Transverse colon (tissue), 4 donors: ENCODE measurements around the gene FAM171A1. TPM values are rescaled to one million over a fixed set of nuclear protein-coding genes. Genes with fewer than 3 reads are reported as not detected.
"Not testable (repeated sequence)": the region's sequence is repeated elsewhere in the genome, so short reads cannot be mapped to it uniquely, and the experiment has no call there.

Experiments
- DNase-seq: peaks from one replicate; pipeline ENCODE4 v3.0.0-alpha.2; 2019
- H3K27ac ChIP-seq, 4 donors: fragments of 200-600 bp; sonication (generic); 2 replicates each; pipeline ENCODE4 v1.5.1; 2016 to 2018; ENCODE audit warnings: inconsistent platforms in 4 of 4
- H3K27me3 ChIP-seq: fragments of 200-600 bp; sonication (generic); 2 replicates; pipeline ENCODE4 v1.5.1; 2017; ENCODE audit warnings: inconsistent platforms
- H3K36me3 ChIP-seq, 4 donors: fragments of 200-600 bp; sonication (generic); 2 replicates each; pipeline ENCODE4 v1.5.1; 2017 to 2019; ENCODE audit warnings: inconsistent platforms in 4 of 4
- H3K4me1 ChIP-seq, 4 donors: fragments of 200-600 bp; sonication (generic); 2 replicates each; pipeline ENCODE4 v1.5.1; 2017 to 2020; ENCODE audit warnings: inconsistent platforms in 4 of 4
- H3K4me3 ChIP-seq, 4 donors: fragments of 200-600 bp; sonication (generic); 1 replicate in 1 of 4; 2 replicates in 3 of 4; pipeline versions ENCODE4 v1.5.1 to v1.6.1; 2017 to 2019; ENCODE audit warnings: inconsistent platforms in 4 of 4
- H3K9me3 ChIP-seq, 2 donors: fragments of 200-600 bp; sonication (generic); 2 replicates each; pipeline ENCODE4 v1.5.1; 2017 to 2019; ENCODE audit warnings: inconsistent platforms in 2 of 2
- CTCF ChIP-seq, 5 experiments: fragments of 200-600 bp in 3 of 5; fragments of 450-650 bp in 2 of 5; sonication (generic) in 3 of 5; IDR thresholded peaks; 1 replicate in 2 of 5; 2 replicates in 3 of 5; pipeline ENCODE4 v1.5.1; 2016 to 2017; ENCODE audit warnings: antibody characterized with exemption in 5 of 5, inconsistent platforms in 3 of 5, mild to moderate bottlenecking in 2 of 5, moderate library complexity in 1 of 5
- EP300 ChIP-seq: sonication (generic); formaldehyde crosslinking; IDR thresholded peaks from one replicate; pipeline ENCODE4 v1.6.1; 2017; ENCODE audit warnings: antibody characterized with exemption, low read depth
- POLR2A ChIP-seq: fragments of 450-650 bp; IDR thresholded peaks from one replicate; pipeline ENCODE4 v1.6.1; 2016; ENCODE audit warnings: antibody characterized with exemption, mild to moderate bottlenecking, moderate library complexity
- POLR2AphosphoS5 ChIP-seq, 3 donors: sonication (generic); formaldehyde crosslinking; IDR thresholded peaks; one replicate each; pipeline ENCODE4 v1.6.1; 2016; ENCODE audit warnings: antibody characterized with exemption in 3 of 3
- WGBS, 2 donors: methylation state at CpG; one replicate each; pipeline ENCODE4 v1.1.5; 2018; ENCODE audit warnings: low coverage in 1 of 2; 5-methylcytosine and 5-hydroxymethylcytosine counted together
- in situ Hi-C, 4 donors: fragments of 200-750 bp; cut with MboI; loops; one replicate each; pipeline versions ENCODE4 v1.15.0 to v1.15.1; 2017; ENCODE audit warnings: low sequenced_read_pairs in 3 of 4, low pct_ligation_motif_present in 1 of 4, low pct_unique_long_range_greater_than_20kb in 1 of 4
- intact Hi-C: fragments of 100-400 bp; cut with DNase I; formaldehyde crosslinking; loops from one replicate; pipeline ENCODE4 v1.15.1; 2023; ENCODE audit warnings: low total_unique reads
- total RNA-seq, 4 donors: library from RNA; depleted of rRNA; stranded (reverse); fragments of >200 nt; gene quantifications; one replicate each; pipeline ENCODE4 v1.1.0, GENCODE V29; 2016

The FAM171A1 gene
- total RNA-seq, 4 donors from 2014 or later = 29.2 to 42.2 (median 38.2) TPM

GRCh38 chr10:15306735-15307280, 64.3 kb downstream of the FAM171A1 start:
- WGBS, 2 donors = 83% methylated on average over 1 to 8 of the region's 8 CpGs
- in situ Hi-C loops = no loop called here

GRCh38 chr10:15305634-15306033, 65.5 kb downstream of the FAM171A1 start:
- Histone ChIP-seq H3K4me1 (peaks cover 0 to 7% (median 0%) of the 10 kb centered on the region in 4 donors), H3K4me3 (no peak overlapping the region), H3K27ac (no peak overlapping the region), H3K27me3 (no peaks in the 10 kb centered on the region), H3K36me3 (no peaks in the 10 kb centered on the region), H3K9me3 (no peaks in the 10 kb centered on the region)
- TF ChIP-seq POLR2AphosphoS5 (IDR thresholded peaks at IDR 0.05) = no peak
- no peak for TF ChIP-seq CTCF (IDR thresholded peaks at IDR 0.05)
- TF ChIP-seq POLR2A = no peak
- TF ChIP-seq EP300 = no peak
- WGBS, 2 donors = 81% methylated on average over 6 of the region's 6 CpGs; no CpG with 5 or more reads in 1 of the 2 donors
- intact Hi-C loops = no loop called here
- DNase-seq = no peak
- in situ Hi-C loops = no loop called here

More at GRCh38 chr10:15306735-15307280, 64.3 kb downstream of the FAM171A1 start:
- H3K4me1 ChIP-seq = peaks cover 0 to 15% (median 0%) of the 10 kb centered on the region in 4 donors
- no peak overlapping the region for H3K27ac ChIP-seq
- no peak for DNase-seq
- TF ChIP-seq POLR2AphosphoS5 (IDR thresholded peaks at IDR 0.05) (no peak), POLR2A (no peak), EP300 (no peak), CTCF (IDR thresholded peaks at IDR 0.05) (no peak)
- no peaks in the 10 kb centered on the region for H3K27me3 ChIP-seq
- no peaks in the 10 kb centered on the region for H3K9me3 ChIP-seq
- intact Hi-C loops = no loop called here
- H3K4me3 ChIP-seq = no peak overlapping the region
- H3K36me3 ChIP-seq = no peaks in the 10 kb centered on the region

- no peak for DNase-seq
- Histone ChIP-seq H3K9me3 (no peaks in the 10 kb centered on the region), H3K36me3 (no peaks in the 10 kb centered on the region), H3K4me3 (no peak overlapping the region), H3K27ac (no peak overlapping the region), H3K27me3 (no peaks in the 10 kb centered on the region), H3K4me1 (peaks cover 0 to 7% (median 0%) of the 10 kb centered on the region in 4 donors)
- intact Hi-C loops (no loop called here), in situ Hi-C loops (no loop called here)
- WGBS, 2 donors = 65 to 71% methylated on average over 2 of the region's 2 CpGs
- TF ChIP-seq POLR2A = no peak
- no peak for TF ChIP-seq POLR2AphosphoS5 (IDR thresholded peaks at IDR 0.05)
- no peak for TF ChIP-seq CTCF (IDR thresholded peaks at IDR 0.05)
These were observed 65.9 kb downstream of the FAM171A1 start for GRCh38 chr10:15305161-15305560.

- in situ Hi-C loops, H3K4me3 ChIP-seq, H3K27me3 ChIP-seq, H3K36me3 ChIP-seq, intact Hi-C loops, H3K27ac ChIP-seq, H3K4me1 ChIP-seq, DNase-seq, H3K9me3 ChIP-seq: not testable (repeated sequence)
- WGBS, 2 donors = 93 to 94% methylated on average over 13 to 15 of the region's 15 CpGs
These were observed 68.7 kb downstream of the FAM171A1 start for GRCh38 chr10:15302188-15302956.
